PC-9 (cell line): ENCODE measurements around the gene RIPOR2.

ENCODE experiments used
- EZH2 ChIP-seq: fragments of 200-600 bp; sonication (generic); IDR thresholded peaks from 2 replicates; pipeline ENCODE4 v1.8.0; 2017; ENCODE audit warnings: antibody characterized with exemption, low read depth
- TF ChIP-seq, protein P1 (sequence below): fragments of 200-600 bp; sonication (generic); conservative IDR thresholded peaks from 2 replicates; pipeline ENCODE4 v1.6.1; 2017; ENCODE audit warnings: mixed run types, antibody characterized with exemption, mild to moderate bottlenecking, moderate library complexity

- TF ChIP-seq, protein P1, sequence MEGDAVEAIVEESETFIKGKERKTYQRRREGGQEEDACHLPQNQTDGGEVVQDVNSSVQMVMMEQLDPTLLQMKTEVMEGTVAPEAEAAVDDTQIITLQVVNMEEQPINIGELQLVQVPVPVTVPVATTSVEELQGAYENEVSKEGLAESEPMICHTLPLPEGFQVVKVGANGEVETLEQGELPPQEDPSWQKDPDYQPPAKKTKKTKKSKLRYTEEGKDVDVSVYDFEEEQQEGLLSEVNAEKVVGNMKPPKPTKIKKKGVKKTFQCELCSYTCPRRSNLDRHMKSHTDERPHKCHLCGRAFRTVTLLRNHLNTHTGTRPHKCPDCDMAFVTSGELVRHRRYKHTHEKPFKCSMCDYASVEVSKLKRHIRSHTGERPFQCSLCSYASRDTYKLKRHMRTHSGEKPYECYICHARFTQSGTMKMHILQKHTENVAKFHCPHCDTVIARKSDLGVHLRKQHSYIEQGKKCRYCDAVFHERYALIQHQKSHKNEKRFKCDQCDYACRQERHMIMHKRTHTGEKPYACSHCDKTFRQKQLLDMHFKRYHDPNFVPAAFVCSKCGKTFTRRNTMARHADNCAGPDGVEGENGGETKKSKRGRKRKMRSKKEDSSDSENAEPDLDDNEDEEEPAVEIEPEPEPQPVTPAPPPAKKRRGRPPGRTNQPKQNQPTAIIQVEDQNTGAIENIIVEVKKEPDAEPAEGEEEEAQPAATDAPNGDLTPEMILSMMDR, result no peak
- no peak for TF ChIP-seq EZH2
Measured at GRCh38 chr6:24887545-24888140, 48.1 kb downstream of the RIPOR2 start.
